GM21381 (cell line): ENCODE results near the gene AIFM3.
A peak's percentile ranks its signal among the peaks of the same experiment; 100 is the strongest.

ENCODE experiments used
- ATAC-seq: cut with Tn5 transposase; IDR thresholded peaks from one replicate; pipeline ENCODE4 v1.9.1; 2021; ENCODE audit warnings: mild to moderate bottlenecking, moderate library complexity; ENCODE audit not compliant: unreplicated experiment

The AIFM3 gene

GRCh38 chr22:20974336-20974955 is 7.4 kb downstream of the AIFM3 start:
- no peak for ATAC-seq

- ATAC-seq: no peak
These were observed 8.7 kb downstream of the AIFM3 start for GRCh38 chr22:20975541-20976290.

- ATAC-seq: no peak
These were observed 9.3 kb downstream of the AIFM3 start for GRCh38 chr22:20976291-20976877.

- no peak for ATAC-seq
These were observed 10.0 kb downstream of the AIFM3 start for GRCh38 chr22:20977019-20977418.

- ATAC-seq: no peak
These were observed 10.6 kb downstream of the AIFM3 start for GRCh38 chr22:20977516-20978170.

- no peak for ATAC-seq
These were observed 11.4 kb downstream of the AIFM3 start for GRCh38 chr22:20978419-20978818.

- ATAC-seq: no peak
These were observed 12.3 kb downstream of the AIFM3 start for GRCh38 chr22:20979243-20979809.

GRCh38 chr22:20979940-20980453 is 12.9 kb downstream of the AIFM3 start:
- no peak for ATAC-seq

GRCh38 chr22:20980523-20980922 is 13.5 kb downstream of the AIFM3 start:
- no peak for ATAC-seq

- ATAC-seq: no peak
These were observed 14.1 kb downstream of the AIFM3 start for GRCh38 chr22:20980938-20981722.

- peak; percentile 77 for ATAC-seq
These were observed 14.9 kb downstream of the AIFM3 start, which contains the start of gene LZTR1 for GRCh38 chr22:20981787-20982562. TSS of gene LZTR1 (plus strand) at chr22:20982297. CDS start at chr22:20982372, 75 bp downstream.

GRCh38 chr22:20982563-20982882 is 15.5 kb downstream of the AIFM3 start:
- no peak for ATAC-seq

- no peak for ATAC-seq
These were observed 16.2 kb downstream of the AIFM3 start for GRCh38 chr22:20983081-20983771.

GRCh38 chr22:20985720-20986119 is 18.7 kb downstream of the AIFM3 start:
- no peak for ATAC-seq

- ATAC-seq: no peak
These were observed 19.3 kb downstream of the AIFM3 start for GRCh38 chr22:20986365-20986764.

- no peak for ATAC-seq
These were observed 20.3 kb downstream of the AIFM3 start for GRCh38 chr22:20987375-20987774.

GRCh38 chr22:20988573-20989322 is 21.7 kb downstream of the AIFM3 start:
- ATAC-seq: no peak
